Inferior parietal cortex (tissue), 1 donor: Measurements from ENCODE around the gene MICU2.
A peak's percentile ranks its signal among the peaks of the same experiment; 100 is the strongest.

Experiments used
- DNase-seq: peaks from one replicate; pipeline ENCODE4 v3.0.0-alpha.2; 2016; ENCODE audit errors: extremely low spot score

MICU2 gene

DNA sequence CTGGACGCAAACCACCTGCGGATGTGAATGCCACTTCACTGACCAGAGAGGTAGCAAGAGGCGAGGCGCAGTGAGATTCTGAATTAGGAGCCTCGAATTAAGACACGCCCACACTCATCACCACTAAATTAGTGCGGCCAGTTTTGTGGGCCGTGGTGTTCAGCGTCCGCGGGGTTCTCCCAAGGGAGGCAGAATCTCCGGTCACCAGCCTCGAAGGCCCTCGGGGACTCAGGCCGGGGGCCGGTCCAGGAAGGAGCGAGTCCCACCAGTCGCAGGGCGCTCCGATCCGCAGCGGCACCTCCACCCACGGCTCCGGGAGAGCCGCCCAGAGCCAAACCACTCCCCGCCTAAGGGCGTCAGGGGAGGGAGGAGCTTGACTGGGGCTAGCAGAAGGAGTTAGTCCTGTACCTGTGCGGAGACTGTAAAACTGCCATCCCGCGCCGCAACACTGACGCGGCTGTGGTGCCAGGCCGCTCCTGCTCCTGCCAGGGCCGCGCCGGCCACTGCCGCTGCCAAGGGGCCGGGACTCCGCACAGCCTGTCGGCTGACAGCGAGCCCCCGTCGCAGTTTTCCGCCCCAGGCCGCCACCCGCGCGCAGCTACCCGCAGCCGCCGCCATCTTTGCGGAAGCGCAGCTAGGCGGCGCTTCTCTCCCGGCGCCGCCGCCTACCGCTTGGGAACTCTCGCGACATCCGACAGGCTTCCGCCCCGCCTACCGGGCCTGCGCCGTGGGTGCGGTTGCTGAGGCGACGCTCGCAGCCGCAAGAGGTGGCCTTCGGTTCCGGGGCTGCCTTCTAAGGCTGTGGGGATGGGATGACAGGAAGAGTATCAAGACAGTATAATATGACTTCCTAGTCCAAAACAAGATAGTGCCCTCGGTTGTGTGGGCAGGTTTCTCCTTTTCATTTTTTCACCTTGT, at the start of gene MICU2:
TSS of gene MICU2 (minus strand) at position 640 of the 918 bp plus-strand sequence. CDS start at position 618, 22 bp downstream.
- peak; percentile 92 for DNase-seq

DNA sequence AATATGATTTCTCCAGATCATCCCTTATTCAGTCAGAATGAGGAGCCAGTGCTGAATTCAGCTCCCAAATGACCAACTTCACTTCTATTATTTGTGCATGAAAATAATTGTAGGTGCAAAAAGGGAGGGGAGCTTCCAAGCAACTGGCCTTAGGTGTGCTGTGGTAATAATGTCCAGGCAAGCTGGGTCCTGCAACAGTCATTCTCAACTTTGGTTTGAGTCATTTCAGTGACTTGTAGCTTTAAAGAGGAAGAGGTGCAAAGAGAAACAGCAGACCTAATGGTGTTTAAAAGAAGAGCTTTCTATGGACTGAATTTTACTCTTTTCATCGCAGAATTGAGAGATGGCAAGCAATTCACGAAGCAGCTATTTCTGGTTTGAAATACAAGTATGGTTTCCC, 37.7 kb upstream of the MICU2 start:
- no peak for DNase-seq

DNA sequence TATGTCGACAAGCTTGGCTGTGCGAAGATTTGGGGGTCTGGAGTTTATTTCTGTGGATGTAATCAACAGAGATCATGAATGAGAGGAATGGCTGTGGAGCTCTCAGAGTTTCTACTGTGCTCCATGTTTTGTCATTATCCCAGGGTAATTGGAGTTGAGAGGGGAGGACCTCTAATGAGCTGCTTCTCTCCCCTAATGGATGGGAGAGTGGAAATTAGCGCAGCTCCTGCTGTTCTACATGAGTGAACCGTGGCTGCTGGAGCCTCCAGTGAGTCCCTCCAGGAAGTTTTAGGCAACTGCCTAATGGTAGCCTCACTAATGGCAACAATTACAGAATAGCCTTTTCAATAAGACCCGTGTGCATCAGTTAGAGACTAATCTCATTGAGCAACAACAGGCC, 35.6 kb upstream of the MICU2 start:
- no peak for DNase-seq

- peak; percentile 77 for DNase-seq
These were observed 34.6 kb upstream of the MICU2 start for GRCh38 chr13:21638319-21639282.

DNA sequence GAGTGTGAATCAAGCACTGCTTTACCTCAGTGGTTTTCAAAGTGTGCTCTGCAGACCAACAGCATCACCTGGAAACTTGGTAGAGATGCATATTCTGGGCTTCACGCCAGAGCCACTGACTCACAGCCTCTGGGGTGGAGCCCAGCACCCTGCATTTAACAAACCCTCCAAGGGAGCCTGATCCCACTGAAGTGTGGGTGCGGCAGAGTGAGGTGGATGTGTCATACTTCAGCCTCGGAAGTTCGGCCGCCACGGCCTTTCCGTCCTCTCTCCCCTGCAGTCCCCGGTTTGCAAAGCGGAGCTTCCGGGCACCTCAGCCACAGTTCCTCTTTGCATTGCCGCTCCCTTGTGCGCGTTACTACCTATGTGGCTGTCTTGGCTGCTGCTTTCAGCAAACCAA, 33.3 kb upstream of the MICU2 start:
- DNase-seq: peak; percentile 42

DNA sequence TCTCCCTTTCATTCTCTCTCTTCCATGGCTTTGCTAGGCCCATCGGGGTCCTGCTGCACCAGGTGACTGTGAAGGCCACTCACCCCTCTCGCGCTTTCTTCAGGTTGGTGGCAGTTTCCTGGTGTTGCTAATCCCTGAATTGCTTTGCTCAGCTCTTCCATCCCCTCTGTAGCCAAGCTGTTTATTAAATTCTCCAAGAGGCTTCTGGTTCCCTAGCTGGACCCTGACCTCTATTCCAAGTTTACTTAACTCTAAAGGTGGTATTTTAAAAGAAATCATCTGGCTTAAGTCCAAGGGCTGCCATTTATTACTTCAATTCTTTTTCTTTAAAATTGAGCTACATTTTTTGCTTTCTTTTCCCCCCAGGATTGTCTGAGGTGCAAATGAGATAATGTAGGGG, 32.7 kb upstream of the MICU2 start:
- DNase-seq: no peak

GRCh38 chr13:21632196-21632595, 28.2 kb upstream of the MICU2 start:
- no peak for DNase-seq

DNA sequence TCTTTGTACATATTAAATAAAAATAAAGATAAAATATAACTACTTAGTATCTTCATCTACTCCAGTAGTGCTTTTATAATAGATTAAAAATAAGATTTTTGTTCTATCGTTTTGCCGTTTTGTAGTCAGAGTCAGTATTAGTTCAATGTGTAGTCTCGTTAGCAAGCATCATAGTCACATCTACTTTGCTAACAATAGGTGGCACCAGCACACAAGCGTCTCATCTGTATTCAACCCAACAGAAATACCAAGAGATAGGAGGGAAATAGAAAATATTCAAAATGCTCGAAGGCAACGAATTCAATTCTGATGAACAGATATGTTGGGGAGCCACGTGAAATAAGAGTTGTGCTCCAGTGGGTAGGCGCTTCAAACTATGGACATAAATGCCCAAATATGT, 21.4 kb upstream of the MICU2 start:
- DNase-seq: peak; percentile 26

- DNase-seq: no peak
These were observed 16.9 kb upstream of the MICU2 start for GRCh38 chr13:21620861-21621260.

DNA sequence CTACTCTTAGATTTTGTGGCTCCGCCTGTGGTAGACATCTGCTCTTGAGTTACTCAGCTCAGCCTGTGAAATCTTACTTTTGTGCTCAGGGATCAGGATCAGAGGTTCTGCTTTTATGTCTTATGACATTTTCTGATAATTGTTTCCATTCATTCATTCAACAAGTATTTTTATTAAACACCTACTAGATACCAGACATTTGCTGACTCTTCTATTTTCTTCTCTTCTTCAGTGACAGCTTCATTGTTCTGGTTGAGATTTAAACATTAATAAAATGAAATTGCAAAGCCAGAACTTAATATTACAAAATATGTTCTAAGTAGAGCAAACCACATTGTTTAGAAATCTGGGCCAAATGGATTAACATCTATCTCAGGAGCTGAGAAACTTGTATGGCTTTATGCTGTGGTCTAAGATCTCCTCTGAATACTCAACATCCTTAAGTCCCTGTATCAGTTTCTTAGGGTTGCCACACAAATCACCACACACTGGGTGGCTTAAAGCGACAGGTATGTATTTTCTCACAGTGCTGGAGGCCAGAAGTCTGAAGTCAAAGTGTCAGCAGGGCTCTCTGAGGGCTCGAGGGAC, 15.8 kb upstream of the MICU2 start:
- DNase-seq: no peak

DNA sequence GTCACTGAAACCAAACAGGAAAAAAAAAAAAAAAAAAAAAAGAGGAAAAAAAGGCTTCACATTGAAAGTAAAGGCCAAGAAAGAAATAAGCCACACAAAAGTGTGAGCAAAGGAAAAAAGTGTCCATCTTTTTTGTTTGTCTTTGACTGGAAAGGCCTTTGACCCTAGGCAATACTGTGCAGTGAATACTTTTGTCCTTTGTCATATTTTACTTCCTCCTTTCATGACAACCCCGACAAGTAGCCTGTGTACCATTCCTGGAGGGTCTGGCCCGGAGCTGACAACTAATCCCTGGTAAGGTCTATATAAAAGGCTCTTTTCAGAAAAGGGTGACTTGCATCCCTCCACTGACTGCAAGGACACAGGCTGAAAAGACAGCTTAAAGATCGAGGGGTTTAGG, 12.9 kb upstream of the MICU2 start:
- no peak for DNase-seq

DNA sequence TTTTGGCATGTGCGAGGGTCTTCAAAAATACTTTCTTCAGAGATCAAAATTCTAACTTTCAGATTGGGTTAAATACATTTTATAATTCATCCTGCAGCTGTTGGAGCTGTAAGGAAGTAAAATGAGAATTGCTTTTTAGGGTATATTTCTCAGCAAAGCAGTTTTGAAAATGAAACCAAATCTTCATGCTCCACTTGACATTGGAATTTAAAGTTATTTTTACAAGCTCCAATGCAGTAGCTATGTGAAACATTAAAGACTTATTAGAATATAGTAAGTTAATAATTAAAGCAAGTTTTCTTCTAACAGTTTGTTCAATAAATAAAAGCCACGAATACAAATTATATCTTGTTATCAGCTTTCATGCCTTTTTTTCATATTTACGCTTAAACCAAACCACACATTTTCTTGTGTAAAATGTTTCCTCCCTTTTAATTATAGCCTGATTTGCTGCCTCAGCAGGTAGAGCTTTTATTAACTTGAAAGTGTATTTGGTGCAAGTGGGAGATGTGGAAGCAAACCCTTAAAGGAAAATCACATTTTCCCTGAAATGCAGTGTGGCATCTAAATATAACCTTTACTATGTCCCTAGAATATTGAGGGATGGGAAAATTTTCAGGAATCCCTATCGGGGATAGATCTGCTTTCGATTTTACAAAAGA, 12.4 kb upstream of the MICU2 start:
- DNase-seq: no peak

GRCh38 chr13:21615427-21615826, 11.5 kb upstream of the MICU2 start:
- DNase-seq: no peak

GRCh38 chr13:21613791-21614190, 9.8 kb upstream of the MICU2 start:
- no peak for DNase-seq

DNA sequence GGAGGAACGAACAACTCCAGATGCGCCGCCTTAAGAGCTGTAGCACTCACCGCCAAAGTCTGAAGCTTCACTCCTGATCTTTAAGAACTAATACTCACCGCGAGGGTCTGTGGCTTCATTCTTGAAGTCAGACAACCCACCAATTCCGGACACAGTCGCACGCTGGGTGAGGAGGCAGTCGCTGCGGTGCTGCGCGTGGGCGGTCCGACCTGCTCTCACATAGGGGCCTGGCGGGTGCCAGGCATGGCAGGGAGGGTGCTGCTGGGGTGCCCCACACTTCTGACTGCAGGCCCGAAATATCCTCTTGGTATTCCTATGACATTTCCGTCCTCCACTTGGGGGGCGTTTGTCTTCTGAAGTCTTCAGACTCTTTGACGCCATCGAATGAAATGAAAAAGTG, 7.4 kb upstream of the MICU2 start:
- DNase-seq: no peak

DNA sequence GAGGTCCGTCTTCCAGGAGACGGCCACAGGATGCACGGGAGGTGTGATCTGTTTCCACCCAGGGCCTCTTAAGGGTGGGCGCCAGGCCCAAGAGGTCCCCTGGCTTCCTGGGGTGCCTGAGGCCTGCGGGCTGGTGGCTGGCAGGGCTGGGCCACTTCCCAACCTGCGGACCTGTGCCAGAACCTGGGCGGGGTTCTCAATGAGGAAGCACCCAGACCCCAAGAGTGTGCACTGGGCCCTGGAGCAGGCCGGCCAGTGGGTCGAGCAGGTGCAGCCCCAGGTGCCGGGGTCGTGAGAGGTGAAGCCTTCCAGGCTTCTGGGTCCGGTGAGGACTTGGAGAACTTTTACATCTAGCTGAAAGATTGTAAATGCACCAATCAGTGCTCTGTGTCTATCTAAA, 6.7 kb upstream of the MICU2 start:
- no peak for DNase-seq

GRCh38 chr13:21608961-21609360, 5.0 kb upstream of the MICU2 start:
- no peak for DNase-seq

GRCh38 chr13:21606796-21607195, 2.8 kb upstream of the MICU2 start:
- no peak for DNase-seq

GRCh38 chr13:21606251-21606650, 2.3 kb upstream of the MICU2 start:
- DNase-seq: no peak

- DNase-seq: no peak
These were observed 7.2 kb downstream of the MICU2 start for GRCh38 chr13:21596722-21597121.

- DNase-seq: no peak
These were observed 8.5 kb downstream of the MICU2 start for GRCh38 chr13:21595546-21595822.
